HG03060 (cell line): Measurements from ENCODE around the gene KCP.

Source experiments
- ATAC-seq: cut with Tn5 transposase; IDR thresholded peaks from one replicate; pipeline ENCODE4 v1.9.1; 2021; ENCODE audit warnings: low read depth, moderate number of reproducible peaks; ENCODE audit not compliant: unreplicated experiment

KCP gene

GRCh38 chr7:128831178-128831993 is 79.1 kb downstream of the KCP start:
- no peak for ATAC-seq

- no peak for ATAC-seq
These were observed 80.0 kb downstream of the KCP start, which contains the start of gene FLNC for GRCh38 chr7:128830231-128831177. Gene FLNC (plus strand): TSS chr7:128830406. CDS start chr7:128830638, 232 bp downstream.

GRCh38 chr7:128829391-128830166 is 80.9 kb downstream of the KCP start:
- ATAC-seq = no peak

- ATAC-seq = no peak
These were observed 82.4 kb downstream of the KCP start for GRCh38 chr7:128827971-128828711.

GRCh38 chr7:128827248-128827958 is 83.1 kb downstream of the KCP start:
- ATAC-seq = no peak

- no peak for ATAC-seq
These were observed 83.6 kb downstream of the KCP start for GRCh38 chr7:128826916-128827247.
